ENCODE measurements around the gene KCNB1. TPM values are rescaled to one million over a fixed set of nuclear protein-coding genes. Genes with fewer than 3 reads are reported as not detected.

The KCNB1 gene
- total RNA-seq, 1 experiment from 2014 or later: 0.04 TPM

DNA sequence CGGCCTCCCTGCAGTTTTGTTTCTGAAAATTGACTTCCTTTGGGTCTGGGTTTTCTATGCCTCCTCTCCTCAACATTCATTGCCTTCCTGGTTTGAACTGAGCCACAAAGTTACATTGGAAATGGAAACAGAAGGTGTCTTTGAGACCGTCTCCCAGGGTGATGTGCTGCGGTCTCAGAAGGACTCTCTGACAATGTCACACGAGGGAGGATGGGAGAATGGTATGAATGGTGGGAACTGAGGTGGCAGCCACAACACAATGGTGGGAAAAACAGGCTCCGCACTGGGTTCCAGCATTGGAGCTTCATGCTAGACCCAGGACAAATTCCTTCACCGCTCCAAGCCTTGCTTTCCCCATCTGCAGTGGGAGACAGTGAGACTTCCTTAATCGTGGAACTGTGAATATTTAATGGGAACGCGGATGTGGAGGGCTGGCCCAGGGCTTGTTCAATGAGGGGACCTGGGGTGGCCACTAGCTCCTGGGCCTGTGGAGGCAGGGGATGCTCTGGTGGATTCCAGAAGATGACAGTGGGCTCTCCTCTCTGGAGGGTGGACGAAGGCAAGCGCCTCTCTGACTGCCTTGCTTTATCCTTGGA lies 73.9 kb downstream of the KCNB1 start:
- no peaks in the 10 kb centered on the region for H3K79me2 ChIP-seq (ENCODE audit: low read depth)
- H2AFZ ChIP-seq: no peak overlapping the region
- no peaks in the 10 kb centered on the region for H3K9me3 ChIP-seq (ENCODE audit: insufficient read depth, low read depth)
- no peak overlapping the region for H3K4me2 ChIP-seq
- no peaks in the 10 kb centered on the region for H3F3A ChIP-seq (ENCODE audit: insufficient read depth, low read depth)
- peaks cover 46% of the 10 kb centered on the region for H3K27me3 ChIP-seq (ENCODE audit: insufficient read depth, low read depth)
- POLR2A ChIA-PET (ENCODE audit: unreplicated experiment): no interaction called here
- CTCF ChIA-PET: no interaction called here
- H3K4me3 ChIP-seq: no peak overlapping the region
- H3K9me2 ChIP-seq (ENCODE audit: insufficient read depth): no peaks in the 10 kb centered on the region
- no peaks in the 10 kb centered on the region for H3K36me3 ChIP-seq (ENCODE audit: low read depth)
- H4K20me1 ChIP-seq (ENCODE audit: insufficient read depth): no peaks in the 10 kb centered on the region
- TF ChIP-seq CTCF (conservative IDR thresholded peaks at IDR 0.05) (no peak), EZH2 (IDR thresholded peaks at IDR 0.05; ENCODE audit: low read depth) (no peak)
- no peaks in the 10 kb centered on the region for H3K4me1 ChIP-seq (replicated peaks; ENCODE audit: insufficient read depth)
- DNase-seq: no peak
- H3K27ac ChIP-seq: no peak overlapping the region
- intact Hi-C loops (cut with micrococcal nuclease; ENCODE audit: unreplicated experiment): no loop called here
- no TSS peak for BruUV-seq (replicated peaks)

DNA sequence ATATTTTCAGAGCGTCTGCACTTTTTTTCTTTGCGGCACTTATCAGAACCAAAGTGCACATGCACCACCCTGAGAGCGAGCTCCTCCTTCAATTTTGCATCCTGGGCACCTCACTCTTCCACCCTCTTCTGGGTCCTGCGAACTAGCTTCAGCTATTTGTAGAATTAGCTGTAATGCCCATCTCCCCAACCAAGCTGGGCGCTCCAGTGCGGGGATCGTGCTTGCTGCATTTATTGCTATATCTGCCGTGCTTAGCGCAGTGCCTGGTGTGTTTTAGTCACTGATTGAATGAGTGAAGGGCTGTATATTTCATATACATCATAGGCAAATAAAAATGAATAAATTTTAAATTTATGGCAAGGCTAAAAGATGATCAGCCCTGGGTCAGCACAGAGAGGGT lies 75.8 kb downstream of the KCNB1 start:
- no peak for DNase-seq
- ChIA-PET POLR2A (ENCODE audit: unreplicated experiment) (no interaction called here), CTCF (interaction anchor here (0.6 kb wide), 1 partner anchor 299 kb away, joined by 3 read pairs; no protein-coding TSS in a partner anchor)
- Histone ChIP-seq H3K36me3 (ENCODE audit: low read depth) (no peaks in the 10 kb centered on the region), H3K4me3 (no peak overlapping the region), H3K27me3 (ENCODE audit: insufficient read depth, low read depth) (peaks cover 29% of the 10 kb centered on the region; the same call in 1 of the 2 replicates), H3K79me2 (ENCODE audit: low read depth) (no peaks in the 10 kb centered on the region), H2AFZ (no peak overlapping the region), H3K4me1 (replicated peaks; ENCODE audit: insufficient read depth) (no peaks in the 10 kb centered on the region), H3K27ac (no peak overlapping the region), H3K4me2 (no peak overlapping the region), H3K9me2 (ENCODE audit: insufficient read depth) (no peaks in the 10 kb centered on the region), H3K9me3 (ENCODE audit: insufficient read depth, low read depth) (peaks cover 14% of the 10 kb centered on the region), H4K20me1 (ENCODE audit: insufficient read depth) (no peaks in the 10 kb centered on the region), H3F3A (ENCODE audit: insufficient read depth, low read depth) (no peaks in the 10 kb centered on the region)
- TF ChIP-seq CTCF (conservative IDR thresholded peaks at IDR 0.05) (no peak), EZH2 (IDR thresholded peaks at IDR 0.05; ENCODE audit: low read depth) (no peak)
- BruUV-seq (replicated peaks): no TSS peak
- intact Hi-C loops (cut with micrococcal nuclease; ENCODE audit: unreplicated experiment): no loop called here

DNA sequence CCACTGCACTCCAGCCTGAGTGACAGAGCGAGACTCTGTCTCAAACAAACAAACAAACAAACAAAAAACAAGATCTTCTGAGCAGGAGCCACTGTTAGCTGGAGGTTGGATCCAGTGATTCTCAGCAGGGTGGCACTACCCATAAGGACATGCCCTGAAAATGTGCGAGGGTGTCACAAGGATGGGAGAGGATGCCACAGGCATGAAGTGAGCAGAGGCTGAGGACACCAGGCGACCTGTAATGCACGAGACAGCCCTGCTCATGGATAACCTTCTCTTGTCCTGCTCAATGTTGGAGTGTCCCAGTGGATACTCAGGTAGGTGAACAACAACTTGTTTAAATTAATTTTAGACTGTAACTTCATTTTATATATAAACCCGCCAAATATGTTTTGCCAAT lies 76.8 kb downstream of the KCNB1 start:
- Histone ChIP-seq H3K9me3 (ENCODE audit: insufficient read depth, low read depth) (peaks cover 16% of the 10 kb centered on the region), H3K27me3 (ENCODE audit: insufficient read depth, low read depth) (peaks cover 23% of the 10 kb centered on the region; the same call in 1 of the 2 replicates), H3K4me2 (no peak overlapping the region), H3K36me3 (ENCODE audit: low read depth) (no peaks in the 10 kb centered on the region), H3K9me2 (ENCODE audit: insufficient read depth) (no peaks in the 10 kb centered on the region), H2AFZ (no peak overlapping the region), H3K4me3 (no peak overlapping the region), H3K79me2 (ENCODE audit: low read depth) (no peaks in the 10 kb centered on the region), H3K27ac (no peak overlapping the region), H3F3A (ENCODE audit: insufficient read depth, low read depth) (no peaks in the 10 kb centered on the region), H4K20me1 (ENCODE audit: insufficient read depth) (no peaks in the 10 kb centered on the region), H3K4me1 (replicated peaks; ENCODE audit: insufficient read depth) (no peaks in the 10 kb centered on the region)
- BruUV-seq (replicated peaks): no TSS peak
- ChIA-PET CTCF (no interaction called here), POLR2A (ENCODE audit: unreplicated experiment) (no interaction called here)
- no peak for DNase-seq
- intact Hi-C loops (cut with micrococcal nuclease; ENCODE audit: unreplicated experiment): no loop called here
- TF ChIP-seq EZH2 (IDR thresholded peaks at IDR 0.05; ENCODE audit: low read depth) (no peak), CTCF (conservative IDR thresholded peaks at IDR 0.05) (no peak)

Data from PC-9 (cell line).